Vagina (tissue), 2 donors: Measurements from ENCODE around the gene TAF15.

ENCODE experiments used
- POLR2A ChIP-seq, 2 donors: fragments of 450-650 bp; IDR thresholded peaks; one replicate each; pipeline ENCODE4 v1.6.1; 2017; ENCODE audit warnings: antibody characterized with exemption in 2 of 2, mild to moderate bottlenecking in 2 of 2, moderate library complexity in 2 of 2
- POLR2AphosphoS5 ChIP-seq, 2 donors: sonication (generic); formaldehyde crosslinking; IDR thresholded peaks; one replicate each; pipeline ENCODE4 v1.9.0; 2017; ENCODE audit warnings: antibody characterized with exemption in 2 of 2, mild to moderate bottlenecking in 2 of 2, low read depth in 1 of 2; ENCODE audit not compliant: insufficient read depth in 1 of 2
- TF ChIP-seq, protein P1 (sequence below), 3 experiments: fragments of 450-650 bp in 2 of 3; fragments of 200-600 bp in 1 of 3; sonication (generic) in 1 of 3; IDR thresholded peaks; one replicate each; pipeline ENCODE4 v1.5.1; 2017 to 2019; ENCODE audit warnings: antibody characterized with exemption in 3 of 3, mild to moderate bottlenecking in 2 of 3, moderate library complexity in 2 of 3

DNA sequence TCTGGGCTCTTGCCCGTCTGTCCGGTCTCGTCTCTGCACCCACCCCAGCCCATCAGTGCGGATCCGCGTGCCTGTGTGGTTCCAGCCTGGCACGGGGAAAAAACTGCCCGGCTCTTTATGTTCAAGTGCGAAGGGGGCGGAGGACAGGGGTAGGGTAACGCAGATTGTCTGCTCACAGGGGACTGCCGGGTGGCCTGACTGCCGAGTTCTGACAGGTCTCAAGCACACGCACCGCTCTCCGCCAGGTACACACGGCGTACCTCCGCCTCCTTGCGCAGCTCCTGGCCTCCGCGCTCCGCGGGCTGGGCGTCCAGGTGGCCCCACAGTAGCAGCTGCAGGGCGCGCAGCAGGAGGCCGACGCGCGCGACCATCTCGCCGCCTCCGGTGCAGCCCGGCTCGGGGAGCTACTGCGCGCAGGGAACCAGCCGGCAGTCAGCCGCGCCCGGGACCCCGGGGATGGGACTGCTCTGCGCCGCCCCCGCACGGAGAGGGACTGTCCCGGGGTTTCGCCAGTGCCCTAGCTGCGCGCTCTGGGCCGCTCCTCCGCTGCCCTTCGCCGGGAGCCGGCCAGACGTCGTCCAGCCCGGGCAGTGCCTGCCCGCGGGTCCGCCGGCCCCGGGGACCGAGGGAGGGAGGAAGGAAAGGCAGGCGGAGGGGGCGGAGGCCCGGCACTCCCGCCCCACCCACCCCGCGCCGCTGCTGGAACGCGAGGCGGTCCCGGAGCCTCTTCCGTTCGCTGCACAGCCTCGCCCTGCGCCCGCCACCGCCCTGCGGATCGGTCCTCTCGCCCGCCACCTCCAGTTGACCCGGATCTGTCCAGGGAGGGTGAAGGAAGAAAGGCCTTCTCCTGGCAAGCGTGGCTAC lies 14.0 kb upstream of the TAF15 start, which contains the start of gene MMP28:
- TF ChIP-seq, protein P1, sequence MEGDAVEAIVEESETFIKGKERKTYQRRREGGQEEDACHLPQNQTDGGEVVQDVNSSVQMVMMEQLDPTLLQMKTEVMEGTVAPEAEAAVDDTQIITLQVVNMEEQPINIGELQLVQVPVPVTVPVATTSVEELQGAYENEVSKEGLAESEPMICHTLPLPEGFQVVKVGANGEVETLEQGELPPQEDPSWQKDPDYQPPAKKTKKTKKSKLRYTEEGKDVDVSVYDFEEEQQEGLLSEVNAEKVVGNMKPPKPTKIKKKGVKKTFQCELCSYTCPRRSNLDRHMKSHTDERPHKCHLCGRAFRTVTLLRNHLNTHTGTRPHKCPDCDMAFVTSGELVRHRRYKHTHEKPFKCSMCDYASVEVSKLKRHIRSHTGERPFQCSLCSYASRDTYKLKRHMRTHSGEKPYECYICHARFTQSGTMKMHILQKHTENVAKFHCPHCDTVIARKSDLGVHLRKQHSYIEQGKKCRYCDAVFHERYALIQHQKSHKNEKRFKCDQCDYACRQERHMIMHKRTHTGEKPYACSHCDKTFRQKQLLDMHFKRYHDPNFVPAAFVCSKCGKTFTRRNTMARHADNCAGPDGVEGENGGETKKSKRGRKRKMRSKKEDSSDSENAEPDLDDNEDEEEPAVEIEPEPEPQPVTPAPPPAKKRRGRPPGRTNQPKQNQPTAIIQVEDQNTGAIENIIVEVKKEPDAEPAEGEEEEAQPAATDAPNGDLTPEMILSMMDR (IDR thresholded peaks at IDR 0.05), result no peak
- no peak for TF ChIP-seq POLR2A (IDR thresholded peaks at IDR 0.05)
- TF ChIP-seq POLR2AphosphoS5 (IDR thresholded peaks at IDR 0.05; ENCODE audit: insufficient read depth in 1 of 2, low read depth in 1 of 2), result no peak
